A549 (cell line): Measurements from ENCODE around the gene RPL29. TPM values are rescaled to one million over a fixed set of nuclear protein-coding genes. Genes with fewer than 3 reads are reported as not detected.

Source experiments
- ATAC-seq, 2 experiments: fragments of 200-7000 bp in 1 of 2; fragments of >200 bp in 1 of 2; cut with Nextera tagmentation in 1 of 2; cut with Tn5 transposase in 1 of 2; 3 replicates each; pipeline versions ENCODE4 v1.8.0 to v1.9.1; 2018 to 2020; ENCODE audit warnings: mild to moderate bottlenecking in 1 of 2, moderate library complexity in 1 of 2
- CTCF ChIA-PET: fragments of 300-600 bp; sonication (Branson Sonifier 250); formaldehyde crosslinking; extraction: SDS; loops from one replicate; lab custom pipeline; 2021; ENCODE audit warnings: antibody characterized with exemption, inconsistent platforms; lab: Yijun Ruan, JAX
- POLR2A ChIA-PET: fragments of 350-600 bp; formaldehyde crosslinking; extraction: SDS; loops from one replicate; lab custom pipeline; 2021; ENCODE audit warnings: antibody characterized with exemption, inconsistent platforms; lab: Yijun Ruan, JAX
- DNase-seq, 2 experiments: peaks; one replicate each; pipeline versions ENCODE4 v3.0.0 to v3.0.0-alpha.2; 2011 to 2016; ENCODE audit warnings: low read depth in 1 of 2, low spot score in 1 of 2
- FAIRE-seq: peaks from 2 replicates; lab custom pipeline; 2011; peaks lifted over from hg19 to GRCh38; lab: Jason Lieb, UNC
- H3K27ac ChIP-seq, 2 experiments: fragments of >200 bp; sonication (Bioruptor Twin); formaldehyde crosslinking; 3 replicates each; pipeline ENCODE4 v1.5.1; 2016 to 2017
- H3K4me1 ChIP-seq: fragments of >200 bp; sonication (Bioruptor Twin); formaldehyde crosslinking; 3 replicates; pipeline ENCODE4 v1.6.1; 2016
- H3K4me2 ChIP-seq: fragments of >200 bp; sonication (Bioruptor Twin); formaldehyde crosslinking; 3 replicates; pipeline ENCODE4 v1.6.1; 2016
- H3K4me3 ChIP-seq: fragments of >200 bp; sonication (Bioruptor Twin); formaldehyde crosslinking; 3 replicates; pipeline ENCODE4 v1.5.1; 2016
- H3K9me3 ChIP-seq: fragments of >200 bp; sonication (Bioruptor Twin); formaldehyde crosslinking; 3 replicates; pipeline ENCODE4 v1.6.1; 2016
- CBX8 ChIP-seq: fragments of 200-600 bp; sonication (generic); IDR thresholded peaks from 2 replicates; pipeline ENCODE4 v1.6.1; 2016
- CEBPB ChIP-seq, 2 experiments: fragments of >200 bp in 1 of 2; sonication (Bioruptor Twin) in 1 of 2; formaldehyde crosslinking in 1 of 2; IDR thresholded peaks; 2 replicates each; pipeline ENCODE4 v1.6.1; 2012 to 2016
- EHMT2 ChIP-seq: fragments of 200-600 bp; sonication (generic); IDR thresholded peaks from 2 replicates; pipeline ENCODE4 v1.6.1; 2016; ENCODE audit warnings: antibody characterized with exemption, low read depth, mild to moderate bottlenecking, moderate library complexity
- ELK1 ChIP-seq: fragments of 150-350 bp; IDR thresholded peaks from 2 replicates; pipeline ENCODE4 v1.6.1; 2014; ENCODE audit warnings: low read depth, mild to moderate bottlenecking, low read length
- FOSL2 ChIP-seq, 2 experiments: fragments of 450-650 bp in 1 of 2; fragments of >200 bp in 1 of 2; sonication (Bioruptor Twin) in 1 of 2; formaldehyde crosslinking; IDR thresholded peaks; 2 replicates each; pipeline versions ENCODE4 v1.5.0 to v1.6.1; 2016 to 2020; ENCODE audit warnings: mild to moderate bottlenecking in 1 of 2, moderate library complexity in 1 of 2
- GATA3 ChIP-seq: IDR thresholded peaks from 2 replicates; pipeline ENCODE4 v1.6.1; 2012; ENCODE audit warnings: borderline replicate concordance
- HES2 ChIP-seq: fragments of >200 bp; sonication (Bioruptor Twin); formaldehyde crosslinking; IDR thresholded peaks from 2 replicates; pipeline ENCODE4 v1.6.1; 2016
- NR3C1 ChIP-seq: fragments of >200 bp; sonication (Bioruptor Twin); formaldehyde crosslinking; IDR thresholded peaks from 3 replicates; pipeline ENCODE4 v1.6.1; 2017
- PHF8 ChIP-seq: fragments of 200-600 bp; sonication (generic); IDR thresholded peaks from 2 replicates; pipeline ENCODE4 v1.6.1; 2016; ENCODE audit warnings: low read depth, mild to moderate bottlenecking, antibody characterized with exemption, moderate library complexity, borderline replicate concordance
- POLR2A ChIP-seq: IDR thresholded peaks from 2 replicates; pipeline ENCODE4 v1.6.1; 2012; ENCODE audit warnings: mild to moderate bottlenecking, low read length
- POLR2AphosphoS2 ChIP-seq: conservative IDR thresholded peaks from 2 replicates; pipeline ENCODE4 v1.6.1; 2012; ENCODE audit warnings: low read length, improper control_type of control experiment, inconsistent platforms
- RARB ChIP-seq: fragments of 250-450 bp; sonication (Bioruptor Pico); IDR thresholded peaks from 2 replicates; pipeline ENCODE4 v1.8.0; 2021; ENCODE audit warnings: mild to moderate bottlenecking, moderate library complexity
- RCOR1 ChIP-seq: fragments of 150-350 bp; IDR thresholded peaks from 2 replicates; pipeline ENCODE4 v1.6.1; 2014; ENCODE audit warnings: antibody characterized with exemption, low read length, low read depth
- REST ChIP-seq: fragments of 200-600 bp; sonication (generic); IDR thresholded peaks from 2 replicates; pipeline ENCODE4 v1.6.1; 2016; ENCODE audit warnings: antibody characterized with exemption, mild to moderate bottlenecking, moderate library complexity
- RFX5 ChIP-seq: fragments of 450-650 bp; IDR thresholded peaks from 2 replicates; pipeline ENCODE4 v1.7.1; 2014; ENCODE audit warnings: antibody characterized with exemption, mild to moderate bottlenecking, moderate library complexity
- SMC3 ChIP-seq: fragments of >200 bp; sonication (Bioruptor Twin); formaldehyde crosslinking; IDR thresholded peaks from 3 replicates; pipeline ENCODE4 v1.6.1; 2018; ENCODE audit warnings: inconsistent platforms
- ZC3H11A ChIP-seq: fragments of 450-650 bp; IDR thresholded peaks from 2 replicates; pipeline ENCODE4 v1.6.1; 2014; ENCODE audit warnings: antibody characterized with exemption, mild to moderate bottlenecking
- ZNF302 ChIP-seq: fragments of 250-450 bp; sonication (Bioruptor Pico); IDR thresholded peaks from 2 replicates; pipeline ENCODE4 v1.9.0; 2021; ENCODE audit warnings: inconsistent platforms, mild to moderate bottlenecking, moderate library complexity
- WGBS: methylation state at CpG from one replicate; pipeline ENCODE4 v1.1.6; 2017; ENCODE audit errors: missing lambda C conversion rate; 5-methylcytosine and 5-hydroxymethylcytosine counted together
- polyA plus RNA-seq, 4 experiments: library from polyadenylated mRNA; depleted of rRNA in 3 of 4; stranded (reverse); fragments of >200 nt; fragmentation: RNase III in 1 of 4; extraction: RNeasy Plus Mini Kit Qiagen cat#74134 plus additional on column Dnase treatment in 1 of 4; gene quantifications; 2 replicates in 3 of 4; 3 replicates in 1 of 4; pipeline ENCODE4 v1.2.3, GENCODE V29; 2011 to 2017

Gene RPL29
- polyA plus RNA-seq, 2 of the 4 experiments (the other 2 are of a cell fraction) = 808 to 1,152 TPM

GRCh38 chr3:51987568-51987967 is 8.1 kb downstream of the RPL29 start:
- DNase-seq (no peak), FAIRE-seq (no peak), ATAC-seq (no peak)
- ChIA-PET CTCF (interaction anchor here (1.8 to 4.1 kb wide), 2 partner anchors 13 to 14 kb away, joined by 4 to 19 read pairs; partner anchors contain the start of genes ABHD14A and ABHD14B), POLR2A (no interaction called here)
- Histone ChIP-seq H3K27ac (no peak overlapping the region), H3K4me2 (no peak overlapping the region), H3K4me1 (peaks cover 32% of the 10 kb centered on the region), H3K4me3 (no peak overlapping the region), H3K9me3 (no peaks in the 10 kb centered on the region)
- TF ChIP-seq NR3C1 = no peak
- no peak for TF ChIP-seq ELK1
- TF ChIP-seq RFX5 = no peak
- TF ChIP-seq CEBPB (IDR thresholded peaks at IDR 0.05) = no peak
- no peak for TF ChIP-seq SMC3
- no peak for TF ChIP-seq ZC3H11A
- no peak for TF ChIP-seq RCOR1
- no peak for TF ChIP-seq EHMT2
- no peak for TF ChIP-seq REST
- no peak for TF ChIP-seq POLR2A
- no peak for TF ChIP-seq GATA3
- TF ChIP-seq CBX8 = no peak
- no peak for TF ChIP-seq RARB (CRISPR knock-in tag)
- 86% methylated on average over 7 of the region's 7 CpGs for WGBS

- no peak for FAIRE-seq
- TF ChIP-seq POLR2AphosphoS2 (0 out of 2 replicates have a peak, but pooled peaks have one; percentile 38), HES2 (no peak), ZNF302 (CRISPR knock-in tag) (no peak), FOSL2 (IDR thresholded peaks at IDR 0.05) (no peak), FOSL2 (CRISPR knock-in tag; IDR thresholded peaks at IDR 0.05) (no peak)
- TF ChIP-seq, all 56 proteins: peak for 1
- 92% methylated on average over 6 of the region's 12 CpGs for WGBS
- ATAC-seq = no peak
- H3K27ac ChIP-seq = peak overlapping the region in 1 of 2 experiments; percentile 48; a peak in 2 of 6 replicates
- H3K9me3 ChIP-seq = no peaks in the 10 kb centered on the region
- peak overlapping the region; percentile 40 for H3K4me2 ChIP-seq
- CTCF ChIA-PET = interaction anchor here (1.3 to 4.1 kb wide), 5 partner anchors 12 to 137 kb away, joined by 3 to 19 read pairs (median 4); partner anchors contain the start of genes ABHD14A, ABHD14B, PARP3 and RRP9
- H3K4me3 ChIP-seq = no peak overlapping the region
- POLR2A ChIA-PET = interaction anchor here (0.9 kb wide), 1 partner anchor 10 kb away, joined by 4 read pairs; no protein-coding TSS in a partner anchor
- peaks cover 30% of the 10 kb centered on the region for H3K4me1 ChIP-seq
- no peak for DNase-seq
Measured at GRCh38 chr3:51986010-51986947, 9.4 kb downstream of the RPL29 start.

- no peak overlapping the region for H3K4me2 ChIP-seq
- H3K27ac ChIP-seq = no peak overlapping the region
- ChIA-PET POLR2A (no interaction called here), CTCF (interaction anchor here (1.1 to 5.0 kb wide), 3 partner anchors 13 to 44 kb away, joined by 3 to 53 read pairs (median 4); partner anchors contain the start of genes ABHD14A, ABHD14B and RRP9)
- no peak for FAIRE-seq
- TF ChIP-seq PHF8 = no peak
- TF ChIP-seq RFX5 = no peak
- no CpG with 5 or more reads among the region's 6 CpGs for WGBS
- no peaks in the 10 kb centered on the region for H3K9me3 ChIP-seq
- no peak for DNase-seq
- no peak for ATAC-seq
- H3K4me3 ChIP-seq = no peak overlapping the region
- H3K4me1 ChIP-seq = peaks cover 32% of the 10 kb centered on the region
Measured at GRCh38 chr3:51985063-51985462, 10.6 kb downstream of the RPL29 start.
